HPDE6-E6E7 (cell line): Measurements from ENCODE around the gene RAB11FIP5.
A peak's percentile ranks its signal among the peaks of the same experiment; 100 is the strongest.

ENCODE experiments used
- DNase-seq: peaks from one replicate; pipeline ENCODE4 v3.0.0; 2011; ENCODE audit warnings: missing footprints; ENCODE audit errors: extremely low spot score

The RAB11FIP5 gene

GRCh38 chr2:73087311-73087710 lies 25.4 kb downstream of the RAB11FIP5 start:
- no peak for DNase-seq

- DNase-seq, result peak; percentile 70
These were observed 27.1 kb downstream of the RAB11FIP5 start for GRCh38 chr2:73085691-73086090.

- no peak for DNase-seq
These were observed 27.8 kb downstream of the RAB11FIP5 start for GRCh38 chr2:73084971-73085370.

- DNase-seq, result no peak
These were observed 28.6 kb downstream of the RAB11FIP5 start for GRCh38 chr2:73083886-73084800.

GRCh38 chr2:73082523-73083410 lies 30.0 kb downstream of the RAB11FIP5 start:
- DNase-seq, result no peak

- DNase-seq, result no peak
These were observed 31.5 kb downstream of the RAB11FIP5 start for GRCh38 chr2:73081181-73081671.

- no peak for DNase-seq
These were observed 32.2 kb downstream of the RAB11FIP5 start for GRCh38 chr2:73080321-73081131.

- DNase-seq, result no peak
These were observed 33.1 kb downstream of the RAB11FIP5 start for GRCh38 chr2:73079636-73080035.

GRCh38 chr2:73078457-73079411 lies 34.0 kb downstream of the RAB11FIP5 start:
- no peak for DNase-seq

GRCh38 chr2:73077424-73077795 lies 35.3 kb downstream of the RAB11FIP5 start:
- no peak for DNase-seq

- DNase-seq, result no peak
These were observed 35.9 kb downstream of the RAB11FIP5 start for GRCh38 chr2:73076701-73077423.

GRCh38 chr2:73075477-73076373 lies 37.0 kb downstream of the RAB11FIP5 start:
- DNase-seq, result no peak

- DNase-seq, result no peak
These were observed 38.4 kb downstream of the RAB11FIP5 start for GRCh38 chr2:73074110-73075069.

- no peak for DNase-seq
These were observed 40.3 kb downstream of the RAB11FIP5 start for GRCh38 chr2:73072416-73072815.

GRCh38 chr2:73072129-73072395 lies 40.7 kb downstream of the RAB11FIP5 start:
- peak; percentile 25 for DNase-seq

- DNase-seq, result peak; percentile 97
These were observed 41.2 kb downstream of the RAB11FIP5 start, which contains the start of gene SFXN5 for GRCh38 chr2:73071360-73072128. Gene SFXN5, minus strand, starts transcription at chr2:73071712. Its CDS starts 7 bp downstream, at chr2:73071705.
